ENCODE data around the gene CDHR2.

DNA sequence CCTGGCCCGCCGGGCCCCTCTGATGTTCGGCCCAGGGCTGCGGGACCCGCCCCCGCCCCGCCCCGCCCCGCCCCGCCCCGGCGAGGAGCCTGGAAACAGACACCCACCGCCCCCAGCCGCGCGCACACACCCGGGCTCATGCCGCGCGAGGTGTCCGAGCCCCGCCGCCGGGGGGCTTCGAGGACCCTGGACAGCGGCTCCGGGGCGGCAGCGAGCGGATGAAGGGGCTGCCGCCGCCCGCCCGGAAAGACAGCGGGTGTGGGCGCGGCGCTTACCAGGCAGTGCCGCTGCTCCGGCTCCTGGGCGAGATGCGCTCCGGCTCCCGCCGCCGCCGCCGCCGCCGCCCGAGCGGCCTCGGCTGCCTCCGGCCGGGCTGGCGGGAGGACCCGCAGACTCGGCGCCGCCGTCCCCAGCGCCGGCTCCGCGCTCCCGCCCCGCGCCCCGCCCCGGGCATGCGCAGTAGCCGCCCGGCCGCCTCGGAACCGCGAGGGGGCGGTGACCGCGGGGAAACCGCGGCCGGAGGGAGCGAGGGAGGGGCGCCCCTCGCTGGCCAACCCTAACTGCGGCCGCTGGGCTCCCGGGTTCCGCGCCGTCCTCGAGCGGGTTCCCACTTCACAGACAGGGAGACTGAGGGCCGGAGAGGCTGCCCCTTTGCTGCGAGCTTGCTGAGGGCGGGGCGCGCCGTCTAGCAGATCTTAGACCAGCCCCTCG is 60.7 kb downstream of the CDHR2 start, which contains the start of gene GPRIN1:
- TF ChIP-seq YY1 (IDR thresholded peaks at IDR 0.05; ENCODE audit: insufficient read depth, insufficient read length) (no peak), ZNF274 (IDR thresholded peaks at IDR 0.05; ENCODE audit: low read depth, low read length) (no peak)

Measured in NT2/D1 (cell line).